Activated CD4-positive, alpha-beta T cell treated with anti-CD3 and anti-CD28 coated beads for 36 hours (primary cell): ENCODE data around the gene CNN1. TPM values are rescaled to one million over a fixed set of nuclear protein-coding genes. Genes with fewer than 3 reads are reported as not detected.
A peak's percentile ranks its signal among the peaks of the same experiment; 100 is the strongest.
"Not testable (repeated sequence)": the region's sequence is repeated elsewhere in the genome, so short reads cannot be mapped to it uniquely, and the experiment has no call there.

Experiments
- ATAC-seq: fragments of 200-7000 bp; cut with Tn5 transposase; one replicate; pipeline ENCODE4 v1.10.0; 2021; ENCODE audit warnings: mild to moderate bottlenecking, moderate library complexity
- CTCF ChIA-PET: fragments of 350-600 bp; sonication (Branson Sonifier 250); formaldehyde crosslinking; loops from one replicate; lab custom pipeline; 2021; ENCODE audit warnings: antibody characterized with exemption; lab: Charles Lee
- POLR2A ChIA-PET: fragments of 350-600 bp; sonication (Branson Sonifier 250); formaldehyde crosslinking; loops from one replicate; lab custom pipeline; 2021; ENCODE audit warnings: antibody characterized with exemption, inconsistent platforms; lab: Charles Lee
- DNase-seq: peaks from one replicate; pipeline ENCODE4 v3.0.0-alpha.2; 2020
- H3K27ac Mint-ChIP-seq: one replicate; pipeline ENCODE4 v1.8.0; 2021; ENCODE audit warnings: mixed read lengths
- H3K27me3 Mint-ChIP-seq: one replicate; pipeline ENCODE4 v1.8.0; 2021; ENCODE audit warnings: mixed read lengths
- H3K36me3 Mint-ChIP-seq: one replicate; pipeline ENCODE4 v1.8.0; 2021; ENCODE audit warnings: low read depth, mixed read lengths
- H3K4me1 Mint-ChIP-seq: one replicate; pipeline ENCODE4 v1.8.0; 2021; ENCODE audit warnings: mixed read lengths
- H3K4me3 Mint-ChIP-seq: one replicate; pipeline ENCODE4 v1.8.0; 2021; ENCODE audit warnings: mild to moderate bottlenecking, moderate library complexity, mixed read lengths
- H3K9me3 Mint-ChIP-seq: one replicate; pipeline ENCODE4 v1.8.0; 2021; ENCODE audit warnings: low read depth, mixed read lengths
- intact Hi-C, 2 experiments: fragments of 100-400 bp; cut with DNase I in 1 of 2; cut with micrococcal nuclease in 1 of 2; formaldehyde crosslinking; loops; one replicate each; pipeline versions ENCODE4 v1.14.2 to v1.15.1; 2022 to 2024; cut with DNase I, micrococcal nuclease
- total RNA-seq, 2 experiments: library from RNA; stranded (reverse); gene quantifications; one replicate each; pipeline ENCODE4 v1.2.3, GENCODE V29; 2021

The CNN1 gene
- total RNA-seq, 2 experiments from 2014 or later, result not detected

- H3K27ac Mint-ChIP-seq, intact Hi-C loops, POLR2A ChIA-PET, H3K9me3 Mint-ChIP-seq, H3K4me3 Mint-ChIP-seq, ATAC-seq, H3K36me3 Mint-ChIP-seq, H3K4me1 Mint-ChIP-seq, DNase-seq, H3K27me3 Mint-ChIP-seq: not testable (repeated sequence)
- CTCF ChIA-PET, result interaction anchor here (0.6 kb wide), 1 partner anchor 360 kb away, joined by 3 read pairs; no protein-coding TSS in a partner anchor
Observed at GRCh38 chr19:11573354-11573753, 34.7 kb downstream of the CNN1 start.

GRCh38 chr19:11573763-11574162 lies 35.1 kb downstream of the CNN1 start:
- H3K27ac Mint-ChIP-seq, ATAC-seq, intact Hi-C loops, H3K4me3 Mint-ChIP-seq, H3K36me3 Mint-ChIP-seq, DNase-seq, POLR2A ChIA-PET, H3K27me3 Mint-ChIP-seq, H3K9me3 Mint-ChIP-seq: not testable (repeated sequence)
- CTCF ChIA-PET, result interaction anchor here (0.6 kb wide), 1 partner anchor 360 kb away, joined by 3 read pairs; no protein-coding TSS in a partner anchor
- H3K4me1 Mint-ChIP-seq, result peaks cover 10% of the 10 kb centered on the region

- H3K27me3 Mint-ChIP-seq, result no peaks in the 10 kb centered on the region
- POLR2A ChIA-PET, result no interaction called here
- ATAC-seq (no peak), DNase-seq (peak; percentile 29)
- H3K4me3 Mint-ChIP-seq, result no peak overlapping the region
- no peaks in the 10 kb centered on the region for H3K36me3 Mint-ChIP-seq
- H3K4me1 Mint-ChIP-seq, result peaks cover 10% of the 10 kb centered on the region
- intact Hi-C loops, result no loop called here
- no peaks in the 10 kb centered on the region for H3K9me3 Mint-ChIP-seq
- CTCF ChIA-PET, result no interaction called here
- H3K27ac Mint-ChIP-seq, result no peak overlapping the region
Observed at GRCh38 chr19:11574689-11575088, 36.0 kb downstream of the CNN1 start.

- intact Hi-C loops, result no loop called here
- Mint-ChIP-seq H3K27ac (no peak overlapping the region), H3K36me3 (no peaks in the 10 kb centered on the region), H3K27me3 (no peaks in the 10 kb centered on the region), H3K9me3 (no peaks in the 10 kb centered on the region), H3K4me1 (peaks cover 20% of the 10 kb centered on the region), H3K4me3 (no peak overlapping the region)
- ATAC-seq (no peak), DNase-seq (no peak)
- POLR2A ChIA-PET, result no interaction called here
- CTCF ChIA-PET, result interaction anchor here (0.7 kb wide), 1 partner anchor 1129 kb away, joined by 3 read pairs; no protein-coding TSS in a partner anchor
Observed at GRCh38 chr19:11576227-11576626, 37.6 kb downstream of the CNN1 start.

GRCh38 chr19:11577451-11578257 lies 39.0 kb downstream of the CNN1 start, which contains the start of gene ACP5:
TSS of gene ACP5 (minus strand) at chr19:11577645. CDS start at chr19:11577317, 328 bp downstream.
- POLR2A ChIA-PET, result no interaction called here
- Mint-ChIP-seq H3K36me3 (no peaks in the 10 kb centered on the region), H3K9me3 (no peaks in the 10 kb centered on the region), H3K27ac (peak within 1 kb of the TSS; percentile 51), H3K27me3 (no peaks in the 10 kb centered on the region), H3K4me1 (peaks cover 28% of the 10 kb centered on the region), H3K4me3 (peak within 1 kb of the TSS; percentile 55)
- DNase-seq, result no peak
- intact Hi-C loops, result no loop called here
- CTCF ChIA-PET, result interaction anchor here (2.1 kb wide), 1 partner anchor 95 kb away, joined by 7 read pairs; no protein-coding TSS in a partner anchor
- ATAC-seq, result no peak

- no peaks in the 10 kb centered on the region for H3K27me3 Mint-ChIP-seq
- H3K4me1 Mint-ChIP-seq, result peaks cover 28% of the 10 kb centered on the region
- H3K9me3 Mint-ChIP-seq, result no peaks in the 10 kb centered on the region
- ChIA-PET POLR2A (interaction anchor here (0.6 kb wide), 1 partner anchor 705 kb away, joined by 5 read pairs; no protein-coding TSS in a partner anchor), CTCF (interaction anchor here (0.7 to 2.1 kb wide), 2 partner anchors 93 to 96 kb away, joined by 3 to 7 read pairs; no protein-coding TSS in a partner anchor)
- peak overlapping the region; percentile 55 for H3K4me3 Mint-ChIP-seq
- ATAC-seq, result peak; percentile 48
- peak overlapping the region; percentile 51 for H3K27ac Mint-ChIP-seq
- H3K36me3 Mint-ChIP-seq, result no peaks in the 10 kb centered on the region
- intact Hi-C loops, result no loop called here
- peak; percentile 60 for DNase-seq
Observed at GRCh38 chr19:11578258-11579142, 39.8 kb downstream of the CNN1 start.

- H3K4me1 Mint-ChIP-seq, result peaks cover 25% of the 10 kb centered on the region
- DNase-seq (no peak), ATAC-seq (no peak)
- intact Hi-C loops, result no loop called here
- no peaks in the 10 kb centered on the region for H3K9me3 Mint-ChIP-seq
- ChIA-PET CTCF (interaction anchor here (0.6 to 2.1 kb wide), 3 partner anchors 17 to 137 kb away, joined by 3 to 7 read pairs (median 3); no protein-coding TSS in a partner anchor), POLR2A (interaction anchor here (0.7 to 1.4 kb wide), 2 partner anchors 16 to 237 kb away, joined by 6 read pairs; no protein-coding TSS in a partner anchor)
- H3K27me3 Mint-ChIP-seq, result no peaks in the 10 kb centered on the region
- no peak overlapping the region for H3K27ac Mint-ChIP-seq
- H3K4me3 Mint-ChIP-seq, result peak overlapping the region; percentile 55
- no peaks in the 10 kb centered on the region for H3K36me3 Mint-ChIP-seq
Observed at GRCh38 chr19:11580116-11580515, 41.5 kb downstream of the CNN1 start.

GRCh38 chr19:11581740-11582139 lies 43.1 kb downstream of the CNN1 start:
- no peaks in the 10 kb centered on the region for H3K36me3 Mint-ChIP-seq
- intact Hi-C loops, result loop anchor here (1.0 kb wide), 3 partner anchors 21 to 45 kb away; partner anchors contain the start of gene ELOF1 (in 1 of the 2)
- H3K27me3 Mint-ChIP-seq, result no peaks in the 10 kb centered on the region
- DNase-seq (peak; percentile 74), ATAC-seq (peak; percentile 85)
- peaks cover 25% of the 10 kb centered on the region for H3K4me1 Mint-ChIP-seq
- H3K4me3 Mint-ChIP-seq, result peak overlapping the region; percentile 61
- H3K9me3 Mint-ChIP-seq, result no peaks in the 10 kb centered on the region
- ChIA-PET CTCF (interaction anchor here (0.6 to 3.8 kb wide), 7 partner anchors 21 to 187 kb away, joined by 3 to 12 read pairs (median 4); partner anchors contain the start of genes ELOF1 and ODAD3), POLR2A (interaction anchor here (0.9 to 1.4 kb wide), 2 partner anchors 14 to 23 kb away, joined by 6 read pairs; partner anchors contain the start of gene ELOF1)
- peak overlapping the region; percentile 97 for H3K27ac Mint-ChIP-seq

GRCh38 chr19:11586331-11586730 lies 47.7 kb downstream of the CNN1 start:
- ATAC-seq, result no peak
- no peak for DNase-seq
- Mint-ChIP-seq H3K36me3 (no peaks in the 10 kb centered on the region), H3K27ac (no peak overlapping the region), H3K27me3 (no peaks in the 10 kb centered on the region), H3K4me3 (no peak overlapping the region), H3K9me3 (no peaks in the 10 kb centered on the region), H3K4me1 (peaks cover 11% of the 10 kb centered on the region)
- ChIA-PET CTCF (interaction anchor here (1.0 kb wide), 1 partner anchor 69 kb away, joined by 3 read pairs; no protein-coding TSS in a partner anchor), POLR2A (no interaction called here)
- intact Hi-C loops, result loop anchor here (2.0 to 5.0 kb wide), 3 partner anchors 54 to 82 kb away; partner anchors contain the start of genes ECSIT (in 1 of the 2) and ZNF653 (in 1 of the 2)

GRCh38 chr19:11587302-11587974 lies 48.8 kb downstream of the CNN1 start:
- ATAC-seq (peak; percentile 96), DNase-seq (peak; percentile 89)
- Mint-ChIP-seq H3K27me3 (no peaks in the 10 kb centered on the region), H3K27ac (no peak overlapping the region), H3K4me3 (no peak overlapping the region), H3K36me3 (no peaks in the 10 kb centered on the region), H3K9me3 (no peaks in the 10 kb centered on the region), H3K4me1 (peaks cover 3% of the 10 kb centered on the region)
- intact Hi-C loops, result loop anchor here (1.0 to 5.0 kb wide), 7 partner anchors 27 to 294 kb away; partner anchors contain the start of genes ECSIT (in 1 of the 2) and ZNF653 (in 1 of the 2)
- ChIA-PET POLR2A (no interaction called here), CTCF (interaction anchor here (0.8 to 1.8 kb wide), 3 partner anchors 27 to 90 kb away, joined by 4 to 9 read pairs (median 4); partner anchors contain the start of gene ELOF1)
